ENCODE results near the gene IQGAP2.

The IQGAP2 gene

GRCh38 chr5:76556511-76557221 is 153.6 kb downstream of the IQGAP2 start:
- in situ Hi-C loops (cut with HindIII; ENCODE audit: low pct_unique_long_range_greater_than_20kb, low sequenced_read_pairs) = no loop called here
- no peak for TF ChIP-seq JUND (IDR thresholded peaks at IDR 0.05; ENCODE audit: low read depth)

GRCh38 chr5:76560952-76561891 is 158.1 kb downstream of the IQGAP2 start:
- no peak for DNase-seq (ENCODE audit: low read depth in 1 of 2, low spot score in 1 of 2)
- no peak for TF ChIP-seq JUND (IDR thresholded peaks at IDR 0.05; ENCODE audit: low read depth)
- in situ Hi-C loops (cut with HindIII; ENCODE audit: low pct_unique_long_range_greater_than_20kb, low sequenced_read_pairs) = no loop called here

More at GRCh38 chr5:76556511-76557221, 153.6 kb downstream of the IQGAP2 start:
- peak in 1 of 2 experiments; percentile 71 for DNase-seq (ENCODE audit: low read depth in 1 of 2, low spot score in 1 of 2)

GRCh38 chr5:76561959-76562358 is 158.9 kb downstream of the IQGAP2 start:
- DNase-seq (ENCODE audit: low read depth in 1 of 2, low spot score in 1 of 2) = no peak
- TF ChIP-seq JUND (IDR thresholded peaks at IDR 0.05; ENCODE audit: low read depth) = no peak
- in situ Hi-C loops (cut with HindIII; ENCODE audit: low pct_unique_long_range_greater_than_20kb, low sequenced_read_pairs) = no loop called here

- TF ChIP-seq JUND (IDR thresholded peaks at IDR 0.05; ENCODE audit: low read depth) = no peak
- no peak for DNase-seq (ENCODE audit: low read depth in 1 of 2, low spot score in 1 of 2)
- in situ Hi-C loops (cut with HindIII; ENCODE audit: low pct_unique_long_range_greater_than_20kb, low sequenced_read_pairs) = no loop called here
These were observed 161.9 kb downstream of the IQGAP2 start for GRCh38 chr5:76565009-76565408.

- in situ Hi-C loops (cut with HindIII; ENCODE audit: low pct_unique_long_range_greater_than_20kb, low sequenced_read_pairs) = no loop called here
- DNase-seq (ENCODE audit: low read depth in 1 of 2, low spot score in 1 of 2) = no peak
- no peak for TF ChIP-seq JUND (IDR thresholded peaks at IDR 0.05; ENCODE audit: low read depth)
These were observed 167.1 kb downstream of the IQGAP2 start for GRCh38 chr5:76570153-76570552.

- no peak for DNase-seq (ENCODE audit: low read depth in 1 of 2, low spot score in 1 of 2)
- in situ Hi-C loops (cut with HindIII; ENCODE audit: low pct_unique_long_range_greater_than_20kb, low sequenced_read_pairs) = no loop called here
- no peak for TF ChIP-seq JUND (IDR thresholded peaks at IDR 0.05; ENCODE audit: low read depth)
These were observed 168.5 kb downstream of the IQGAP2 start for GRCh38 chr5:76571559-76571958.

GRCh38 chr5:76576450-76576849 is 173.4 kb downstream of the IQGAP2 start:
- no peak for TF ChIP-seq JUND (IDR thresholded peaks at IDR 0.05; ENCODE audit: low read depth)
- no peak for DNase-seq (ENCODE audit: low read depth in 1 of 2, low spot score in 1 of 2)
- in situ Hi-C loops (cut with HindIII; ENCODE audit: low pct_unique_long_range_greater_than_20kb, low sequenced_read_pairs) = no loop called here

- DNase-seq (ENCODE audit: low read depth in 1 of 2, low spot score in 1 of 2) = no peak
- in situ Hi-C loops (cut with HindIII; ENCODE audit: low pct_unique_long_range_greater_than_20kb, low sequenced_read_pairs) = no loop called here
These were observed 173.9 kb downstream of the IQGAP2 start for GRCh38 chr5:76576996-76577395.

GRCh38 chr5:76579166-76579937 is 176.3 kb downstream of the IQGAP2 start:
- in situ Hi-C loops (cut with HindIII; ENCODE audit: low pct_unique_long_range_greater_than_20kb, low sequenced_read_pairs) = no loop called here
- no peak for DNase-seq (ENCODE audit: low read depth in 1 of 2, low spot score in 1 of 2)

More at GRCh38 chr5:76576996-76577395, 173.9 kb downstream of the IQGAP2 start:
- TF ChIP-seq JUND (IDR thresholded peaks at IDR 0.05; ENCODE audit: low read depth) = no peak

GRCh38 chr5:76580981-76581380 is 177.9 kb downstream of the IQGAP2 start:
- no peak for DNase-seq (ENCODE audit: low read depth in 1 of 2, low spot score in 1 of 2)
- in situ Hi-C loops (cut with HindIII; ENCODE audit: low pct_unique_long_range_greater_than_20kb, low sequenced_read_pairs) = no loop called here
- TF ChIP-seq JUND (IDR thresholded peaks at IDR 0.05; ENCODE audit: low read depth) = no peak

More at GRCh38 chr5:76579166-76579937, 176.3 kb downstream of the IQGAP2 start:
- TF ChIP-seq JUND (IDR thresholded peaks at IDR 0.05; ENCODE audit: low read depth) = no peak

GRCh38 chr5:76582230-76583162 is 179.4 kb downstream of the IQGAP2 start:
- in situ Hi-C loops (cut with HindIII; ENCODE audit: low pct_unique_long_range_greater_than_20kb, low sequenced_read_pairs) = no loop called here
- no peak for DNase-seq (ENCODE audit: low read depth in 1 of 2, low spot score in 1 of 2)
- no peak for TF ChIP-seq JUND (IDR thresholded peaks at IDR 0.05; ENCODE audit: low read depth)
